BJ (cell line): ENCODE measurements around the gene LNPK. TPM values are rescaled to one million over a fixed set of nuclear protein-coding genes. Genes with fewer than 3 reads are reported as not detected.

Experiments used
- CTCF ChIA-PET: fragments of 350-600 bp; formaldehyde crosslinking; extraction: SDS; loops from one replicate; lab custom pipeline; 2021; ENCODE audit warnings: antibody characterized with exemption, inconsistent platforms; lab: Yijun Ruan, JAX
- POLR2A ChIA-PET: fragments of 300-600 bp; sonication (Branson Sonifier 250); formaldehyde crosslinking; extraction: SDS; loops from one replicate; lab custom pipeline; 2021; ENCODE audit warnings: antibody characterized with exemption; lab: Charles Lee
- DNase-seq: peaks from one replicate; pipeline ENCODE4 v3.0.0-alpha.2; 2011; ENCODE audit warnings: low read depth
- H3K27me3 ChIP-seq: 2 replicates; pipeline ENCODE4 v1.6.0; 2011; ENCODE audit warnings: low read length; ENCODE audit not compliant: control insufficient read depth, insufficient read depth
- H3K36me3 ChIP-seq: 2 replicates; pipeline ENCODE4 v1.5.1; 2011; ENCODE audit warnings: low read length; ENCODE audit not compliant: control insufficient read depth, insufficient read depth
- H3K4me3 ChIP-seq: 2 replicates; pipeline ENCODE4 v1.5.1; 2011; ENCODE audit warnings: low read depth, mild to moderate bottlenecking, control low read depth, low read length
- polyA plus RNA-seq: library from polyadenylated mRNA; depleted of rRNA; stranded (reverse); fragments of >200 nt; gene quantifications from 2 replicates; pipeline ENCODE4 v1.2.3, GENCODE V29; 2011
- TF ChIP-seq, protein P1 (sequence below): IDR thresholded peaks from 2 replicates; pipeline ENCODE4 v1.5.1; 2011; ENCODE audit warnings: low read depth, mild to moderate bottlenecking, control low read depth, inconsistent platforms, low read length, moderate library complexity; ENCODE audit not compliant: insufficient read depth

LNPK gene
- polyA plus RNA-seq, 1 experiment = 19.6 TPM

DNA sequence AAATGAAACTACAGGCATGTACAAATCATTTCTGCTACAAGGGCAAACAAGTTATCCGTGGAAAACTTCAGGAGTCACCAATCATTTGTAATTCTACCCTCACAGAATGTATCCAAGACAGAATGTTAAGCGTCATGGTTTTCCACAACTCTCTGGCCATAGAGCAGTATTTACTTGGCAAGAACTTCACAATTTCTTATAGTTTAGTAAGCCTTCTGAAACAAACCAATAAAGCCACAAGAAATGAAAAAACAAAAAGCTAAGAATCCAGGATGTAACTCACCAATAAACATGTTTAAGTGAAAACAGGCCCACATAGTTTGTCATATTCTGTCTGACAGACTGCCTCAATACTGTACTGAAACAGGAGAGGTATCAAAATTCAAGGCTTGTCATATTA lies 70.3 kb downstream of the LNPK start:
- POLR2A ChIA-PET = no interaction called here
- peak; percentile 77 for DNase-seq
- no peaks in the 10 kb centered on the region for H3K27me3 ChIP-seq
- CTCF ChIA-PET = no interaction called here
- H3K4me3 ChIP-seq = no peak overlapping the region
- H3K36me3 ChIP-seq = no peaks in the 10 kb centered on the region; the same call in 1 of the 2 replicates
- TF ChIP-seq, protein P1, sequence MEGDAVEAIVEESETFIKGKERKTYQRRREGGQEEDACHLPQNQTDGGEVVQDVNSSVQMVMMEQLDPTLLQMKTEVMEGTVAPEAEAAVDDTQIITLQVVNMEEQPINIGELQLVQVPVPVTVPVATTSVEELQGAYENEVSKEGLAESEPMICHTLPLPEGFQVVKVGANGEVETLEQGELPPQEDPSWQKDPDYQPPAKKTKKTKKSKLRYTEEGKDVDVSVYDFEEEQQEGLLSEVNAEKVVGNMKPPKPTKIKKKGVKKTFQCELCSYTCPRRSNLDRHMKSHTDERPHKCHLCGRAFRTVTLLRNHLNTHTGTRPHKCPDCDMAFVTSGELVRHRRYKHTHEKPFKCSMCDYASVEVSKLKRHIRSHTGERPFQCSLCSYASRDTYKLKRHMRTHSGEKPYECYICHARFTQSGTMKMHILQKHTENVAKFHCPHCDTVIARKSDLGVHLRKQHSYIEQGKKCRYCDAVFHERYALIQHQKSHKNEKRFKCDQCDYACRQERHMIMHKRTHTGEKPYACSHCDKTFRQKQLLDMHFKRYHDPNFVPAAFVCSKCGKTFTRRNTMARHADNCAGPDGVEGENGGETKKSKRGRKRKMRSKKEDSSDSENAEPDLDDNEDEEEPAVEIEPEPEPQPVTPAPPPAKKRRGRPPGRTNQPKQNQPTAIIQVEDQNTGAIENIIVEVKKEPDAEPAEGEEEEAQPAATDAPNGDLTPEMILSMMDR = no peak

DNA sequence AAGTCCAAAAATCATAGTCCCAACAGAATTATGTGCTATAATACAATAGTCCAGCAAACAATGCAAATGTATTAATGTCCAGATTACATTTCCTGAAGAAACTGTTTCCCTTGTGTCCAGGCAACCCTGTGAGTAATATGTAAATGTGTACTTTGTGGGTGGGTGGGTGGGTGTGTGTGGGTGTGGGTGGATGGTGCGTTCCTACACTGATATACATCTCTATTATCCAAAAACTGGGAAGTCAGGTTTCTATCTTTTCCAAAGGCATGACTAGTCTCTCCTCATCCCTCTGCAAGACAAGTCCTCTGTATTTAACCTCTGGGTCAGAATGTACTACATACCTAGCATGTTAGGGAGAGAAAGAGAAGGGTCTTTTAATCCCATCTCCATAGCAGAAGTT lies 71.6 kb downstream of the LNPK start:
- POLR2A ChIA-PET = no interaction called here
- TF ChIP-seq, protein P1 = no peak
- Histone ChIP-seq H3K36me3 (no peaks in the 10 kb centered on the region; the same call in 1 of the 2 replicates), H3K4me3 (no peak overlapping the region), H3K27me3 (no peaks in the 10 kb centered on the region)
- CTCF ChIA-PET = no interaction called here
- no peak for DNase-seq

DNA sequence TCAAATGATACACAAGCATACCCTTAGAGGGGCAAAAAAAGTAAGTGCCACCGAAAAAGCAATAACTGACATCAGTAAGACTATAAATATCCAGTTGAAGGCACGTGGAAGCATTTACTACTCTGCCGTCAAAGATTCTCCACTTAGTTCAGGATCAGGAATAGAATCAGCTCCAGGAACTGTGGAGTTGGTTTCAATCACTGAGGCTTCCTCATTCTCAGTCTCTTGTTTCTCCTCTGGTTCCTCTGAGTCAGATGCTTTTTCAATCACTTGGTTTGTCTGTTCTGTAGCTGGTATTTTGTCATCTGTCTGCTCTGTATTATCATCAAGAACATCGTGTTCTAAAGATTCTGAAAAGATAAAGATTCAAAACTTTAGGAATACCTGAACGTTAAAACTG lies 72.2 kb downstream of the LNPK start:
- POLR2A ChIA-PET = interaction anchor here (0.5 kb wide), 1 partner anchor 36 kb away, joined by 4 read pairs; no protein-coding TSS in a partner anchor
- DNase-seq = peak; percentile 5
- TF ChIP-seq, protein P1 = no peak
- CTCF ChIA-PET = no interaction called here
- Histone ChIP-seq H3K27me3 (no peaks in the 10 kb centered on the region), H3K4me3 (no peak overlapping the region), H3K36me3 (no peaks in the 10 kb centered on the region)

DNA sequence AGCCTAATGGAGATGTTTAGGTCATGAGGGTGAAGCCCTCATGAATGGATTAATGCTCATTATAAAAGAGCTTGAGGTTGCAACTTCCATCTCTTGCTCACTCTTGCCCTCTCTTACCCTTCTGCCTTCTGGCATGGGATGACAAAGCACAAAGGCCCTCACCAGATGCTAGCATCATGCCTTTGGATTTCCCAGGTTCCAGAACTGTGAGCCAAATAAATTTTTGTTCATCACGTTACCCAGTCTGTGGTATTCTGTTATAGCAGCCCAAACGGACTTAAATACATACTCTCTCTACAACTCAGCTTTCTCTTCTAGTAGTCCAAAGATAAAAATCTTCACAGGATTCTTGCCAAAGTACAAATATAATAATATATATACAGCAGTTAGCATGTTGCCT lies 75.8 kb downstream of the LNPK start:
- POLR2A ChIA-PET = no interaction called here
- DNase-seq = peak; percentile 27
- Histone ChIP-seq H3K4me3 (no peak overlapping the region), H3K27me3 (no peaks in the 10 kb centered on the region), H3K36me3 (no peaks in the 10 kb centered on the region)
- CTCF ChIA-PET = no interaction called here
- TF ChIP-seq, protein P1 = no peak

DNA sequence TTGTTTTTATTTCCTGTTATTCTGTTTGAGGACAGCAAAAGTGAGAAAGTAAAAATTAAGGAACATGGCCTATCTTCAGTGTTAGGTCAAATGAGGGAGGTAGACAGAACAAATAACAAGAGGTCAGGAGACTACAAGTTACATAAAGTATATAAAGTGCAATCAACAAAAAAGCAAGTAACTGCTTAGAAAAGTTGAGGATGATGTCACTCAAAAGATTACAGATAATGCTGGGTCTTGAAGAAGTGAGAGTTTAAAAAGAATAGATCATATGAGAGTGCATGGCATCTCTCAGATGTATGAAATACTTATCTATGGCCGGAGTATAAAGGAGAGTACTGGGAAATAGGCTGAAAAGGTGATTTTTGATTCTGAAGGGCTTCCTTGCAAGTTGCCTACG lies 79.9 kb downstream of the LNPK start:
- Histone ChIP-seq H3K36me3 (no peaks in the 10 kb centered on the region), H3K27me3 (no peaks in the 10 kb centered on the region), H3K4me3 (no peak overlapping the region)
- DNase-seq = no peak
- CTCF ChIA-PET = interaction anchor here (0.8 kb wide), 1 partner anchor 60 kb away, joined by 3 read pairs; no protein-coding TSS in a partner anchor
- TF ChIP-seq, protein P1 = no peak
- POLR2A ChIA-PET = no interaction called here
